ENCODE measurements around the gene BRAP. TPM values are rescaled to one million over a fixed set of nuclear protein-coding genes. Genes with fewer than 3 reads are reported as not detected.

BRAP gene
- total RNA-seq, 2 donors from 2014 or later: 16.0 to 19.6 TPM

DNA sequence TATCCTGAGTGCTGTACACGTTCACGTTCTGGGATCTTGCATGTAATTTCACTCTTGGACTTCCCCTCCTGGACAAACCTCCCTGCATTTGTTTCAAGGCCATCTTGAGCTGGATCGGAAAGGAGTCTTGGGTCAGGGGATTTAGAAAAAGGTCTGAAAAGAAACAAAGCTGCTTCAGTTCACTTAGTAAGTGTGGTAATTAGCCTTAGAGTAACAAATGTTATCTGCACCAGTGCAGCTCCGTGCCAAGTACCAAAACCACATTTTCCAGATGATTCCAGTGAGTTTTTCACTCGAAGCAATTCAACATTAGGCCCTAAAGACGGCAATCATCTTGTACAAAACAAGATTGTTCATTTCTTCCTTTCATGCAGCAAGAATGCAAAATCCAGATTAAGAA lies 47.2 kb downstream of the BRAP start:
- TF ChIP-seq, protein P1, sequence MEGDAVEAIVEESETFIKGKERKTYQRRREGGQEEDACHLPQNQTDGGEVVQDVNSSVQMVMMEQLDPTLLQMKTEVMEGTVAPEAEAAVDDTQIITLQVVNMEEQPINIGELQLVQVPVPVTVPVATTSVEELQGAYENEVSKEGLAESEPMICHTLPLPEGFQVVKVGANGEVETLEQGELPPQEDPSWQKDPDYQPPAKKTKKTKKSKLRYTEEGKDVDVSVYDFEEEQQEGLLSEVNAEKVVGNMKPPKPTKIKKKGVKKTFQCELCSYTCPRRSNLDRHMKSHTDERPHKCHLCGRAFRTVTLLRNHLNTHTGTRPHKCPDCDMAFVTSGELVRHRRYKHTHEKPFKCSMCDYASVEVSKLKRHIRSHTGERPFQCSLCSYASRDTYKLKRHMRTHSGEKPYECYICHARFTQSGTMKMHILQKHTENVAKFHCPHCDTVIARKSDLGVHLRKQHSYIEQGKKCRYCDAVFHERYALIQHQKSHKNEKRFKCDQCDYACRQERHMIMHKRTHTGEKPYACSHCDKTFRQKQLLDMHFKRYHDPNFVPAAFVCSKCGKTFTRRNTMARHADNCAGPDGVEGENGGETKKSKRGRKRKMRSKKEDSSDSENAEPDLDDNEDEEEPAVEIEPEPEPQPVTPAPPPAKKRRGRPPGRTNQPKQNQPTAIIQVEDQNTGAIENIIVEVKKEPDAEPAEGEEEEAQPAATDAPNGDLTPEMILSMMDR (IDR thresholded peaks at IDR 0.05): no peak
- DNase-seq: no peak
- Histone ChIP-seq H3K36me3 (peaks cover 3% of the 10 kb centered on the region), H3K27ac (no peak overlapping the region), H3K9ac (ENCODE audit: low read depth in 2 of 2, low read length in 2 of 2) (no peak overlapping the region), H3K4me3 (no peak overlapping the region), H3K27me3 (no peaks in the 10 kb centered on the region), H3K9me3 (no peaks in the 10 kb centered on the region), H3K4me1 (no peaks in the 10 kb centered on the region)
- intact Hi-C loops (cut with DNase I): no loop called here

- DNase-seq: peak; percentile 31
- H3K27ac ChIP-seq: no peak overlapping the region
- H3K36me3 ChIP-seq: no peaks in the 10 kb centered on the region
- no peak overlapping the region for H3K9ac ChIP-seq (ENCODE audit: low read depth in 2 of 2, low read length in 2 of 2)
- H3K4me1 ChIP-seq: no peaks in the 10 kb centered on the region
- no peaks in the 10 kb centered on the region for H3K9me3 ChIP-seq
- no peak overlapping the region for H3K4me3 ChIP-seq
- H3K27me3 ChIP-seq: no peaks in the 10 kb centered on the region
- intact Hi-C loops (cut with DNase I): no loop called here
- TF ChIP-seq, protein P1 (IDR thresholded peaks at IDR 0.05): no peak
Measured at GRCh38 chr12:111636209-111636945, 49.4 kb downstream of the BRAP start.

DNA sequence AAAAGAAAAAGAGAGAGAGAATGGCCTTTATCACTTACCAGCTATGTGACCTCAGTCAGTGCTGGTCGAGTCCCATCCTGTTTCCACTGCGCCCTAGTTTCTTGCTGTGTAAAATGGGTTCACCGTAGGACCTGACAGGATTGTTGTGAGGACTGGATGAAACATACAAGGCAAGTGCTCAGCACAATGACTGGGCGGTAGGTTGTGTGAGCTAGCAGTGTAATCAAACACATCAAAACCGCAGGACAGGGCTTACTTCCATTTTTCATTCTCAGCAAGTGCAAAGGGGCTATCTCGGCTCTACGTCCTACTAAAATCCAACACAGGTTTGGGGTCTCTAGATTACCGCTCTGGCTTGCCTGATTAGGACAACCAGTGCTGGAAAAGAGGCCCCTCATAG lies 50.2 kb downstream of the BRAP start:
- Histone ChIP-seq H3K9me3 (no peaks in the 10 kb centered on the region), H3K4me1 (no peaks in the 10 kb centered on the region), H3K9ac (ENCODE audit: low read depth in 2 of 2, low read length in 2 of 2) (no peak overlapping the region), H3K27me3 (no peaks in the 10 kb centered on the region), H3K27ac (no peak overlapping the region), H3K36me3 (no peaks in the 10 kb centered on the region), H3K4me3 (no peak overlapping the region)
- TF ChIP-seq, protein P1 (IDR thresholded peaks at IDR 0.05): no peak
- intact Hi-C loops (cut with DNase I): no loop called here
- no peak for DNase-seq

DNA sequence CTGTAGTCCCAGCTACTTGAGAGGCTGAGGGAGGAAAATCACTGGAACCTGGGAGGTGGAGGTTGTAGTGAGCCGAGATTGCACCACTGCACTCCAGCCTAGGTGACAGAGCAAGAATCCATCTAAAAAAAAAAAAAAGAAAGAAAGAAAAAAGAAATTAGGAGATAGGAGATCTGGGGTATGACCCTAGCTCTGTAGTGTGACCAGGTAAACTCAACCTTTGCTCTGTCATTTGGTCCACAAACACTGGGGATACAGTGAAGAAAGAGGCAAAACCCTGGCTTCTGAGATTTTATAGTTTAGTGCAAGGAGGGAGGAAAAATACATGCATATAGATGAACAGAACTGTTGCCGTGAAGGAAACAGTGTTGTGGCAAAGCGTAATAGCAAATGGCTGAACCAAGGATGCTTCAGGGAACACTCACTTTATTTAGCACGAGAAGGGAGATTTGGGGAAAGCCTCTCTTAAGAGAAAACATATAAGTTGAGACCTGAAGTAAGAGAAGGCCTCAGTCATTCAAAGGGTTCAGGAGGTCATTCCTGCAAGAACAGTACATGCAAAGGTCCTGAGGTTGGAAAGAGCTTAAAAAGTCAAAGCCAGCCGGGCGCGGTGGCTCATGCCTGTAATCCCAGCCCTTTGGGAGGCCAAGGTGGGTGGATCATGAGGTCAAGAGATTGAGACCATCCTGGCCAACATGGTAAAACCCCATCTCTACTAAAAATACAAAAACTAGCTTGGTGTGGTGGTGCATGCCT lies 57.1 kb downstream of the BRAP start:
- H3K27me3 ChIP-seq: no peaks in the 10 kb centered on the region
- no peaks in the 10 kb centered on the region for H3K36me3 ChIP-seq
- H3K4me3 ChIP-seq: no peak overlapping the region
- DNase-seq: no peak
- H3K9me3 ChIP-seq: no peaks in the 10 kb centered on the region
- H3K4me1 ChIP-seq: no peaks in the 10 kb centered on the region
- intact Hi-C loops (cut with DNase I): no loop called here
- no peak overlapping the region for H3K27ac ChIP-seq
- H3K9ac ChIP-seq (ENCODE audit: low read depth in 2 of 2, low read length in 2 of 2): no peak overlapping the region
- TF ChIP-seq, protein P1 (IDR thresholded peaks at IDR 0.05): no peak

DNA sequence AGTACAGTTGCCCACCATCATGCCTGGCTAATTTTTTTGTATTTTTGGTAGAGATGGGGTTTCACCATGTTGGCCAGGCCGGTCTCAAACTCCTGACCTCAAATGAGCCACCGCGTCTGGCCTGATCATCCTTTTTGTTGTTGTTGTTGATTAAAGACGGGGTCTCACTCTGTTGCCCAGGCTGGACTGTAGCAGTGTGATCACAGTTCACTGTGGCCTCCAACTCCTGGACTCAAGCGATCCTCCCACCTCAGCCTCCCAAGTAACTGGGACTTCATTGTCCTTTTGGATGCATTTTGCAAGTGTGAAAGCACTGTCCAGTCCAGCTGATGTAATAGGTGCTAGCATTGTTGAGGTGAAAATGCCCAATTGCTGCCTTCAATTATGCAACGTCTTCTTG lies 59.5 kb downstream of the BRAP start:
- Histone ChIP-seq H3K4me1 (no peaks in the 10 kb centered on the region), H3K4me3 (no peak overlapping the region), H3K9ac (ENCODE audit: low read depth in 2 of 2, low read length in 2 of 2) (no peak overlapping the region), H3K27me3 (no peaks in the 10 kb centered on the region), H3K36me3 (no peaks in the 10 kb centered on the region), H3K27ac (no peak overlapping the region), H3K9me3 (no peaks in the 10 kb centered on the region)
- DNase-seq: no peak
- TF ChIP-seq, protein P1 (IDR thresholded peaks at IDR 0.05): no peak
- intact Hi-C loops (cut with DNase I): no loop called here

Data from colonic mucosa (tissue), 4 donors.